Measurements from ENCODE around the gene NCAM1.

NCAM1 gene

GRCh38 chr11:113213549-113213948 lies 252.3 kb downstream of the NCAM1 start:
- no peak for DNase-seq

GRCh38 chr11:113222241-113222640 lies 261.0 kb downstream of the NCAM1 start:
- DNase-seq, result no peak

- DNase-seq, result no peak
Measured at GRCh38 chr11:113234888-113235287, 273.7 kb downstream of the NCAM1 start.

- DNase-seq, result no peak
Measured at GRCh38 chr11:113237261-113237660, 276.0 kb downstream of the NCAM1 start.

- DNase-seq, result no peak
Measured at GRCh38 chr11:113238721-113239120, 277.5 kb downstream of the NCAM1 start.

GRCh38 chr11:113240389-113240788 lies 279.2 kb downstream of the NCAM1 start:
- no peak for DNase-seq

GRCh38 chr11:113240790-113241635 lies 279.8 kb downstream of the NCAM1 start:
- no peak for DNase-seq

- DNase-seq, result no peak
Measured at GRCh38 chr11:113241636-113242054, 280.4 kb downstream of the NCAM1 start.

GRCh38 chr11:113242060-113242459 lies 280.8 kb downstream of the NCAM1 start:
- DNase-seq, result no peak

- DNase-seq, result no peak
Measured at GRCh38 chr11:113242767-113243397, 281.7 kb downstream of the NCAM1 start.

GRCh38 chr11:113243696-113244095 lies 282.5 kb downstream of the NCAM1 start:
- no peak for DNase-seq

- DNase-seq, result no peak
Measured at GRCh38 chr11:113245216-113245615, 284.0 kb downstream of the NCAM1 start.

GRCh38 chr11:113247221-113247620 lies 286.0 kb downstream of the NCAM1 start:
- no peak for DNase-seq

- DNase-seq, result no peak
Measured at GRCh38 chr11:113247966-113248365, 286.7 kb downstream of the NCAM1 start.

- DNase-seq, result no peak
Measured at GRCh38 chr11:113248702-113249490, 287.7 kb downstream of the NCAM1 start.

- DNase-seq, result no peak
Measured at GRCh38 chr11:113249491-113249763, 288.2 kb downstream of the NCAM1 start.

- DNase-seq, result no peak
Measured at GRCh38 chr11:113249786-113250185, 288.6 kb downstream of the NCAM1 start.

GRCh38 chr11:113251281-113251680 lies 290.1 kb downstream of the NCAM1 start:
- DNase-seq, result no peak

GRCh38 chr11:113253406-113253805 lies 292.2 kb downstream of the NCAM1 start:
- DNase-seq, result no peak

- DNase-seq, result no peak
Measured at GRCh38 chr11:113255096-113255495, 293.9 kb downstream of the NCAM1 start.

GRCh38 chr11:113255741-113256140 lies 294.5 kb downstream of the NCAM1 start:
- DNase-seq, result no peak

GRCh38 chr11:113256431-113257202 lies 295.4 kb downstream of the NCAM1 start:
- peak; percentile 20 for DNase-seq

GRCh38 chr11:113260096-113260425 lies 298.8 kb downstream of the NCAM1 start:
- no peak for DNase-seq
